Measurements from ENCODE around the gene POLR3C. TPM values are rescaled to one million over a fixed set of nuclear protein-coding genes. Genes with fewer than 3 reads are reported as not detected.

Gene POLR3C
- total RNA-seq, 6 donors from 2014 or later = 15.9 to 40.9 (median 26.7) TPM

DNA sequence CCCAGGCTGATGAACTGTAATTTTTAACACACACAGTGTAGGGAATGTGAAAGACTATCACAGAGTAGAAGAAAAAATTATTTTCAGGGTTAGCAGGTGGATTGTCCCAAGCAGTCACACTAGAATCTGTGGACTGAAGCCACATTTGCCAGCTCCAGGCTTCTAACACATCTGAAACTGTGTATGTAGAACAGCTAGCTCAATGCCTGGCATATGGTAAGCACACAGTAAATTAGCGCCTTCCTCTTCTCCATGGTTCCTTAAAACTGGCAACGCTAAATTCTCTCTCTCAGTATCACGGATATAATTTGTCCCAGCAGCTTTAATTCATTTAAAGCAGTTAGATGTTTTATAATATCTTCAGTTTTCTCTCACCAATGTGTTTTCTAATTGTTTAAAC is 19.0 kb downstream of the POLR3C start:
- H3K9me3 ChIP-seq = no peaks in the 10 kb centered on the region
- H3K4me1 ChIP-seq = peaks cover 12 to 21% (median 17%) of the 10 kb centered on the region in 4 donors
- H3K36me3 ChIP-seq = peaks cover 33 to 52% (median 48%) of the 10 kb centered on the region in 4 donors
- WGBS, 2 donors = 93% methylated on average over 3 of the region's 3 CpGs
- no peak for DNase-seq
- no peaks in the 10 kb centered on the region for H3K27me3 ChIP-seq
- ATAC-seq (ENCODE audit: low FRiP score in 2 of 2) = no peak
- TF ChIP-seq POLR2A (IDR thresholded peaks at IDR 0.05) (no peak), POLR2AphosphoS5 (IDR thresholded peaks at IDR 0.05) (no peak), EP300 (IDR thresholded peaks at IDR 0.05) (no peak)
- TF ChIP-seq, protein P1, sequence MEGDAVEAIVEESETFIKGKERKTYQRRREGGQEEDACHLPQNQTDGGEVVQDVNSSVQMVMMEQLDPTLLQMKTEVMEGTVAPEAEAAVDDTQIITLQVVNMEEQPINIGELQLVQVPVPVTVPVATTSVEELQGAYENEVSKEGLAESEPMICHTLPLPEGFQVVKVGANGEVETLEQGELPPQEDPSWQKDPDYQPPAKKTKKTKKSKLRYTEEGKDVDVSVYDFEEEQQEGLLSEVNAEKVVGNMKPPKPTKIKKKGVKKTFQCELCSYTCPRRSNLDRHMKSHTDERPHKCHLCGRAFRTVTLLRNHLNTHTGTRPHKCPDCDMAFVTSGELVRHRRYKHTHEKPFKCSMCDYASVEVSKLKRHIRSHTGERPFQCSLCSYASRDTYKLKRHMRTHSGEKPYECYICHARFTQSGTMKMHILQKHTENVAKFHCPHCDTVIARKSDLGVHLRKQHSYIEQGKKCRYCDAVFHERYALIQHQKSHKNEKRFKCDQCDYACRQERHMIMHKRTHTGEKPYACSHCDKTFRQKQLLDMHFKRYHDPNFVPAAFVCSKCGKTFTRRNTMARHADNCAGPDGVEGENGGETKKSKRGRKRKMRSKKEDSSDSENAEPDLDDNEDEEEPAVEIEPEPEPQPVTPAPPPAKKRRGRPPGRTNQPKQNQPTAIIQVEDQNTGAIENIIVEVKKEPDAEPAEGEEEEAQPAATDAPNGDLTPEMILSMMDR (IDR thresholded peaks at IDR 0.05) = no peak
- no peak overlapping the region for H3K4me3 ChIP-seq
- no peak overlapping the region for H3K27ac ChIP-seq

DNA sequence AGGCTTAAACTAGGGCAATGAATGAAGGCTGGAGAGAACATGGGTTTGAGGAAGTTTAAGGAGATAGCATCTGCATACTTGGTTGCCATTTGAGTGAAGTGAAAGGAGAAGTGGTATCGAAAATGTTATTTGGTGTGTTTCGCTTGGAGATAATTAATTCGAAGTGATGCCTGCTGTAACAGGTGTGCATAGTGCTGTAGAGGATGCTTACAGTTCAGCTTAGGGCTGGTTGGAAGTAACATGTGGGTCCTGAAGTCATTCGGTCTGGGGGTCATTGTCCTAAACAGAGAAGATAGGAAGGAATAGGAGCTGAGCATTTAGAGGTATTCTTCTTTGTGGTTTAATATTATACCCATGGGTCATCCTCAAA is 21.1 kb downstream of the POLR3C start:
- H3K27ac ChIP-seq = peak overlapping the region in 3 of 4 donors; percentile 71 to 83 (median 78)

DNA sequence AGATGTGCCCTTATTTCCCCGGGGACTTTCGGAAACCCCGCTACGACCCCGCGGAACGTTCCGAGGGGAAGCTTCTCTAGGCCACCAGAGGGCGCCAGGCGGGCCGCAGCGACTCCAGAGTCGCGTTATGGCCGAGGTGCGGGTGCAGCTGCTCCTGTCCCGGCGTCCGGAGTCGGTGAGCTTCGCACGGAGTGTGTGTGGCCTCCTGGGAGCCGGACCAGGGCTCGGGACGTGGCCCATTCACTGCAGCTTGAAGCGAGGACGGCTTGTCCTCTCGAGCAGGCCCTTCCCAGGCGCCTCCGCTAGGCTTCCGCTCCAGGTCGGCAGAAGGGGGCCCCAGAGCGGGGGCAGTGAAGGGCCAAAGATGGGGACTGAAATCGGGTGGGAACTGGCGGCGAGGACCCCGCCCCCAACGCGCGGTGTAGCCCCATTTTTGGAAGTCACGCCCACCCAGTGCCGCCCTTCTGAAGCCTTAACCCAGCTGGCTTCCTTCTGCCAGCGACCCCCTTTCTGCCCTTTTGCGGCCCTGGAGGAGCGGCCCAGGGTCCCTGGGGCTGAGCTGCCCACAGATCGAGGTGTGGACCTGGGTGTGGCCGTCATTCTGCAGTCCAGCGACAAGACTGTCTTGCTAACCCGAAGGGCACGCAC is 21.6 kb downstream of the POLR3C start, which contains the start of gene NUDT17:
TSS of gene NUDT17 (plus strand) at position 117 of the 648 bp plus-strand sequence. CDS start at position 128, 11 bp downstream.
- WGBS, 2 donors = 0 to 1% methylated on average over 18 to 50 of the region's 50 CpGs
- DNase-seq (peak; percentile 89 to 94), ATAC-seq (ENCODE audit: low FRiP score in 2 of 2) (peak; percentile 90 to 94)
- Histone ChIP-seq H3K4me1 (peaks cover 12 to 34% (median 23%) of the 10 kb centered on the region in 4 donors), H3K36me3 (peaks cover 17 to 52% (median 46%) of the 10 kb centered on the region in 4 donors), H3K9me3 (no peaks in the 10 kb centered on the region), H3K27me3 (no peaks in the 10 kb centered on the region), H3K4me3 (peak within 1 kb of the TSS; percentile 16 to 71 (median 50)), H3K27ac (peak within 1 kb of the TSS; percentile 70 to 83 (median 74))
- TF ChIP-seq EP300 (IDR thresholded peaks at IDR 0.05) (no peak), POLR2AphosphoS5 (IDR thresholded peaks at IDR 0.05) (peak in 1 of 2 donors; percentile 25), POLR2A (IDR thresholded peaks at IDR 0.05) (peak in 2 of 4 donors; percentile 24 to 42)
- TF ChIP-seq, protein P1 (IDR thresholded peaks at IDR 0.05) = peak; percentile 84 to 91 (median 88)

More for the DNA sequence above, 21.1 kb downstream of the POLR3C start:
- peak; percentile 5 to 29 for ATAC-seq (ENCODE audit: low FRiP score in 2 of 2)
- TF ChIP-seq POLR2A (IDR thresholded peaks at IDR 0.05) = no peak
- TF ChIP-seq, protein P1 (IDR thresholded peaks at IDR 0.05) = no peak
- TF ChIP-seq POLR2AphosphoS5 (IDR thresholded peaks at IDR 0.05) = no peak
- TF ChIP-seq EP300 (IDR thresholded peaks at IDR 0.05) = no peak
- peaks cover 21 to 52% (median 46%) of the 10 kb centered on the region in 4 donors for H3K36me3 ChIP-seq
- H3K27me3 ChIP-seq = no peaks in the 10 kb centered on the region
- H3K9me3 ChIP-seq = no peaks in the 10 kb centered on the region
- 3 to 14% methylated on average over 4 of the region's 4 CpGs for WGBS, 2 donors
- peak overlapping the region in 3 of 4 donors; percentile 40 to 71 (median 59) for H3K4me3 ChIP-seq
- H3K4me1 ChIP-seq = peaks cover 12 to 31% (median 21%) of the 10 kb centered on the region in 4 donors
- DNase-seq = no peak

DNA sequence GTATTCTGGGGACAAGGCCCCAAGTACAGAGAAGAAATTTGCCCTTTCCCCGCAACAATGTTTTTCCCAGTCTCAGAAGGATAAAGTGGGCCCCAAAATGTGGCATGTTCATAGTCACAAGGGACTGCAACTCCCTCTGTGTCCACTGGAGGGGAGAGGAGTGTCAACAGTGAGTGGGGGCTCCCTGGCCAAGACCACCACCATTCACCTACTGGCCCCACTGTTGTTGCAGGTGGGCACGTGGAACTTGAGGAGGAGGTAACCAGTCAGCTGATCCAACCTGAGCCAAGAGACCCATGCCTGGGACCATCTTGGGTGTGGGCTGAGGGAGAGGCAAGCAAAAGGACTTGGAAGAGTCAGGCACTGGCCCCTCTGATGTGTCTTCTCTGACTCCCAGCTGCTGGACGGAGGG is 22.2 kb downstream of the POLR3C start:
- Histone ChIP-seq H3K36me3 (peaks cover 11 to 52% (median 46%) of the 10 kb centered on the region in 4 donors), H3K27ac (peak overlapping the region; percentile 70 to 83 (median 74)), H3K9me3 (no peaks in the 10 kb centered on the region), H3K4me3 (peak overlapping the region in 3 of 4 donors; percentile 40 to 71 (median 59)), H3K4me1 (peaks cover 12 to 34% (median 23%) of the 10 kb centered on the region in 4 donors), H3K27me3 (no peaks in the 10 kb centered on the region)
- TF ChIP-seq, protein P1 (IDR thresholded peaks at IDR 0.05) = peak; percentile 54 to 75 (median 72)
- TF ChIP-seq POLR2AphosphoS5 (IDR thresholded peaks at IDR 0.05) = no peak
- 63 to 68% methylated on average over 2 to 3 of the region's 3 CpGs for WGBS, 2 donors
- no peak for DNase-seq
- peak; percentile 66 to 73 for ATAC-seq (ENCODE audit: low FRiP score in 2 of 2)

All from upper lobe of left lung (tissue), 6 donors.